HepG2 (cell line): ENCODE data around the gene SRD5A3. TPM values are rescaled to one million over a fixed set of nuclear protein-coding genes. Genes with fewer than 3 reads are reported as not detected.

Experiments used
- ARNT2 ChIP-seq: sonication (generic); formaldehyde crosslinking; IDR thresholded peaks from 2 replicates; pipeline ENCODE4 v1.8.0; 2022; ENCODE audit warnings: mild to moderate bottlenecking, low read depth, missing genetic modification reagents, moderate library complexity
- CEBPG ChIP-seq: IDR thresholded peaks from 2 replicates; pipeline ENCODE4 v1.6.1; 2016
- DR1 ChIP-seq: sonication (generic); formaldehyde crosslinking; IDR thresholded peaks from 2 replicates; pipeline ENCODE4 v1.8.0; 2021; ENCODE audit warnings: mild to moderate bottlenecking, missing genetic modification reagents, inconsistent platforms
- HNRNPL ChIP-seq: fragments of 200-400 bp; formaldehyde crosslinking; IDR thresholded peaks from 2 replicates; pipeline ENCODE4 v1.6.1; 2017; ENCODE audit warnings: mild to moderate bottlenecking, low read depth, low read length
- IRF9 ChIP-seq: sonication (generic); formaldehyde crosslinking; IDR thresholded peaks from 2 replicates; pipeline ENCODE4 v1.8.0; 2022; ENCODE audit warnings: missing genetic modification reagents, mild to moderate bottlenecking, borderline replicate concordance
- KDM3A ChIP-seq: IDR thresholded peaks from 2 replicates; pipeline ENCODE4 v1.6.1; 2018; ENCODE audit warnings: low read depth, missing compliant biosample characterization
- KLF9 ChIP-seq: IDR thresholded peaks from 2 replicates; pipeline ENCODE4 v1.6.1; 2016; ENCODE audit warnings: low read depth
- MXD4 ChIP-seq: IDR thresholded peaks from 2 replicates; pipeline ENCODE4 v1.6.1; 2016; ENCODE audit warnings: mild to moderate bottlenecking, missing biosample characterization, missing genetic modification reagents
- SCMH1 ChIP-seq: sonication (generic); formaldehyde crosslinking; IDR thresholded peaks from 2 replicates; pipeline ENCODE4 v1.9.0; 2021; ENCODE audit warnings: missing genetic modification reagents, mild to moderate bottlenecking, borderline replicate concordance
- SNAPC4 ChIP-seq: sonication (generic); formaldehyde crosslinking; IDR thresholded peaks from 2 replicates; pipeline ENCODE4 v1.4.0; 2020; ENCODE audit warnings: mild to moderate bottlenecking, missing genetic modification reagents
- TFDP1 ChIP-seq: IDR thresholded peaks from 2 replicates; pipeline ENCODE4 v1.6.1; 2016; ENCODE audit warnings: missing compliant biosample characterization, missing genetic modification reagents, borderline replicate concordance
- ZNF335 ChIP-seq: sonication (generic); formaldehyde crosslinking; IDR thresholded peaks from 2 replicates; pipeline ENCODE4 v1.4.0; 2020; ENCODE audit warnings: missing genetic modification reagents
- ZNF550 ChIP-seq: sonication (generic); formaldehyde crosslinking; IDR thresholded peaks from 2 replicates; pipeline ENCODE4 v1.4.0; 2020; ENCODE audit warnings: mild to moderate bottlenecking, missing genetic modification reagents, borderline replicate concordance
- ZNF570 ChIP-seq: sonication (generic); formaldehyde crosslinking; IDR thresholded peaks from 2 replicates; pipeline ENCODE4 v1.4.0; 2020; ENCODE audit warnings: mild to moderate bottlenecking, missing genetic modification reagents, borderline replicate concordance
- ZNF619 ChIP-seq: sonication (generic); formaldehyde crosslinking; IDR thresholded peaks from 2 replicates; pipeline ENCODE4 v1.4.0; 2020; ENCODE audit warnings: mild to moderate bottlenecking, missing genetic modification reagents
- polyA plus RNA-seq, 8 experiments: library from polyadenylated mRNA; depleted of rRNA in 3 of 8; stranded (reverse) in 7 of 8; unstranded in 1 of 8; fragments of >200 nt; fragmentation: Illumina TruSeq in 4 of 8; extraction: Trizol in 4 of 8; gene quantifications; 2 replicates each; pipeline versions ENCODE4 v1.2.1 to v1.2.3, GENCODE V29; 2011 to 2016; ENCODE audit warnings: low read depth in 4 of 8, missing spikeins in 1 of 8, mixed read lengths in 1 of 8; ENCODE audit not compliant: insufficient read depth in 1 of 8
- total RNA-seq, 5 experiments: library from RNA; depleted of rRNA; stranded (reverse); fragments of >200 nt; fragmentation: Illumina TruSeq; extraction: Trizol; gene quantifications; 2 replicates each; pipeline ENCODE4 v1.2.3, GENCODE V29; 2016; ENCODE audit warnings: low read depth in 1 of 5
- TF ChIP-seq, protein P1 (sequence below): sonication (generic); formaldehyde crosslinking; IDR thresholded peaks from 2 replicates; pipeline ENCODE4 v1.5.0; 2020; ENCODE audit warnings: missing genetic modification reagents, mild to moderate bottlenecking, borderline replicate concordance
- TF ChIP-seq, protein P2 (sequence below): sonication (generic); formaldehyde crosslinking; IDR thresholded peaks from 2 replicates; pipeline ENCODE4 v1.4.0; 2020; ENCODE audit warnings: low read depth, missing genetic modification reagents

Gene SRD5A3
- total and polyA plus RNA-seq, 2 of the 13 experiments (the other 11 are each of a cell fraction or from before 2014, with no cell fraction given) = 12.4 to 18.4 TPM

GRCh38 chr4:55395529-55396307 lies 49.7 kb downstream of the SRD5A3 start, which contains the start of gene TMEM165 (continued):
- TF ChIP-seq ZNF335 (CRISPR knock-in tag) (no peak), SCMH1 (no peak), HNRNPL (no peak), CEBPG (CRISPR knock-in tag) (no peak), ZNF550 (CRISPR knock-in tag) (peak; percentile 33; the same call in 1 of the 2 replicates), DR1 (CRISPR knock-in tag) (peak; percentile 91), KLF9 (peak; percentile 90; the same call in 1 of the 2 replicates), MXD4 (peak; percentile 92), SNAPC4 (CRISPR knock-in tag) (peak; percentile 82), TFDP1 (CRISPR knock-in tag) (peak; percentile 76; the same call in 1 of the 2 replicates), ZNF619 (CRISPR knock-in tag) (0 out of 2 replicates have a peak, but pooled peaks have one; percentile 45), IRF9 (CRISPR knock-in tag) (peak; percentile 81; the same call in 1 of the 2 replicates), ZNF570 (CRISPR knock-in tag) (no peak), KDM3A (CRISPR knock-in tag) (no peak), ARNT2 (peak; percentile 39)
- TF ChIP-seq, protein P1, sequence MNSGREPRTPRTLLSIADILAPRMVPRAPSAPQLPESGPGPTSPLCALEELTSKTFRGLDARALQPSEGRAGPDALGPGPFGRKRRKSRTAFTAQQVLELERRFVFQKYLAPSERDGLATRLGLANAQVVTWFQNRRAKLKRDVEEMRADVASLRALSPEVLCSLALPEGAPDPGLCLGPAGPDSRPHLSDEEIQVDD = peak; percentile 62; the same call in 1 of the 2 replicates
- TF ChIP-seq, protein P2, sequence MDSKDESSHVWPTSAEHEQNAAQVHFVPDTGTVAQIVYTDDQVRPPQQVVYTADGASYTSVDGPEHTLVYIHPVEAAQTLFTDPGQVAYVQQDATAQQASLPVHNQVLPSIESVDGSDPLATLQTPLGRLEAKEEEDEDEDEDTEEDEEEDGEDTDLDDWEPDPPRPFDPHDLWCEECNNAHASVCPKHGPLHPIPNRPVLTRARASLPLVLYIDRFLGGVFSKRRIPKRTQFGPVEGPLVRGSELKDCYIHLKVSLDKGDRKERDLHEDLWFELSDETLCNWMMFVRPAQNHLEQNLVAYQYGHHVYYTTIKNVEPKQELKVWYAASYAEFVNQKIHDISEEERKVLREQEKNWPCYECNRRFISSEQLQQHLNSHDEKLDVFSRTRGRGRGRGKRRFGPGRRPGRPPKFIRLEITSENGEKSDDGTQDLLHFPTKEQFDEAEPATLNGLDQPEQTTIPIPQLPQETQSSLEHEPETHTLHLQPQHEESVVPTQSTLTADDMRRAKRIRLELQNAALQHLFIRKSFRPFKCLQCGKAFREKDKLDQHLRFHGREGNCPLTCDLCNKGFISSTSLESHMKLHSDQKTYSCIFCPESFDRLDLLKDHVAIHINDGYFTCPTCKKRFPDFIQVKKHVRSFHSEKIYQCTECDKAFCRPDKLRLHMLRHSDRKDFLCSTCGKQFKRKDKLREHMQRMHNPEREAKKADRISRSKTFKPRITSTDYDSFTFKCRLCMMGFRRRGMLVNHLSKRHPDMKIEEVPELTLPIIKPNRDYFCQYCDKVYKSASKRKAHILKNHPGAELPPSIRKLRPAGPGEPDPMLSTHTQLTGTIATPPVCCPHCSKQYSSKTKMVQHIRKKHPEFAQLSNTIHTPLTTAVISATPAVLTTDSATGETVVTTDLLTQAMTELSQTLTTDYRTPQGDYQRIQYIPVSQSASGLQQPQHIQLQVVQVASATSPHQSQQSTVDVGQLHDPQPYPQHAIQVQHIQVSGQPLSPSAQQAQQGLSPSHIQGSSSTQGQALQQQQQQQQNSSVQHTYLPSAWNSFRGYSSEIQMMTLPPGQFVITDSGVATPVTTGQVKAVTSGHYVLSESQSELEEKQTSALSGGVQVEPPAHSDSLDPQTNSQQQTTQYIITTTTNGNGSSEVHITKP (CRISPR knock-in tag) = no peak
